H9 (cell line): Measurements from ENCODE around the gene FRAS1. TPM values are rescaled to one million over a fixed set of nuclear protein-coding genes. Genes with fewer than 3 reads are reported as not detected.

Experiments
- DNase-seq: peaks from one replicate; pipeline ENCODE4 v3.0.0-alpha.2; 2017
- H2AFZ ChIP-seq: one replicate; pipeline ENCODE4 v1.6.1; 2013; ENCODE audit warnings: mild to moderate bottlenecking, low read length, control low read depth, moderate library complexity
- H2AK5ac ChIP-seq: 2 replicates; pipeline ENCODE4 v1.6.1; 2013; ENCODE audit warnings: low read length, control low read depth, mixed read lengths; ENCODE audit not compliant: insufficient read length
- H2BK120ac ChIP-seq: one replicate; pipeline ENCODE4 v1.6.1; 2013; ENCODE audit warnings: low read depth, mild to moderate bottlenecking, low read length, control low read depth, inconsistent platforms; ENCODE audit not compliant: poor library complexity, severe bottlenecking
- H2BK12ac ChIP-seq: 2 replicates; pipeline ENCODE4 v1.6.1; 2013; ENCODE audit warnings: low read length, control low read depth, mixed read lengths, low read depth; ENCODE audit not compliant: insufficient read length
- H2BK15ac ChIP-seq: 2 replicates; pipeline ENCODE4 v1.6.1; 2013; ENCODE audit warnings: low read depth, low read length, control low read depth
- H2BK20ac ChIP-seq: one replicate; pipeline ENCODE4 v1.6.1; 2013; ENCODE audit warnings: low read depth, mild to moderate bottlenecking, low read length, control low read depth, inconsistent platforms; ENCODE audit not compliant: poor library complexity, severe bottlenecking
- H2BK5ac ChIP-seq: 2 replicates; pipeline ENCODE4 v1.6.1; 2013; ENCODE audit warnings: low read length, control low read depth, mixed read lengths; ENCODE audit not compliant: insufficient read length
- H3K14ac ChIP-seq: 2 replicates; pipeline ENCODE4 v1.6.1; 2013; ENCODE audit warnings: low read length, control low read depth; ENCODE audit not compliant: insufficient read depth
- H3K18ac ChIP-seq: 2 replicates; pipeline ENCODE4 v1.6.1; 2013; ENCODE audit warnings: low read depth, mild to moderate bottlenecking, mixed read lengths, low read length, control low read depth; ENCODE audit not compliant: insufficient read length
- H3K23ac ChIP-seq: 2 replicates; pipeline ENCODE4 v1.6.1; 2013; ENCODE audit warnings: low read length, control low read depth, mixed read lengths, low read depth; ENCODE audit not compliant: insufficient read length
- H3K23me2 ChIP-seq: 2 replicates; pipeline ENCODE4 v1.6.1; 2013; ENCODE audit warnings: low read depth, mild to moderate bottlenecking, mixed read lengths, low read length, control low read depth; ENCODE audit not compliant: insufficient read length, poor library complexity, severe bottlenecking
- H3K27ac ChIP-seq: 2 replicates; pipeline ENCODE4 v1.5.1; 2013; ENCODE audit warnings: low read length, control low read depth, mixed read lengths, low read depth; ENCODE audit not compliant: insufficient read length
- H3K27me3 ChIP-seq: 2 replicates; pipeline ENCODE4 v1.6.1; 2013; ENCODE audit warnings: low read length, control low read depth, inconsistent platforms; ENCODE audit not compliant: insufficient read depth
- H3K4ac ChIP-seq: 2 replicates; pipeline ENCODE4 v1.6.1; 2013; ENCODE audit warnings: low read depth, mild to moderate bottlenecking, control low read depth, inconsistent platforms, low read length, moderate library complexity
- H3K4me1 ChIP-seq: 2 replicates; pipeline ENCODE4 v1.6.1; 2013; ENCODE audit warnings: low read length, control low read depth, inconsistent platforms; ENCODE audit not compliant: insufficient read depth
- H3K4me2 ChIP-seq: 2 replicates; pipeline ENCODE4 v1.6.1; 2013; ENCODE audit warnings: low read length, control low read depth, mixed read lengths; ENCODE audit not compliant: insufficient read length, insufficient read depth
- H3K56ac ChIP-seq: 2 replicates; pipeline ENCODE4 v1.6.1; 2013; ENCODE audit warnings: low read depth, mild to moderate bottlenecking, mixed read lengths, low read length, control low read depth; ENCODE audit not compliant: insufficient read length
- H3K79me1 ChIP-seq: 2 replicates; pipeline ENCODE4 v1.6.1; 2013; ENCODE audit warnings: low read depth, mild to moderate bottlenecking, moderate library complexity, low read length, control low read depth, inconsistent platforms; ENCODE audit not compliant: insufficient read depth, poor library complexity, severe bottlenecking
- H3K79me2 ChIP-seq: 2 replicates; pipeline ENCODE4 v1.6.1; 2013; ENCODE audit warnings: low read length, control low read depth, inconsistent platforms; ENCODE audit not compliant: insufficient read depth
- H3K9ac ChIP-seq: 2 replicates; pipeline ENCODE4 v1.6.1; 2013; ENCODE audit warnings: low read length, control low read depth, mixed read lengths; ENCODE audit not compliant: insufficient read length; ENCODE audit errors: extremely low read depth
- H3K9me3 ChIP-seq: one replicate; pipeline ENCODE4 v1.6.1; 2013; ENCODE audit warnings: low read depth, low read length, inconsistent platforms; ENCODE audit not compliant: control insufficient read depth
- H3T11ph ChIP-seq: one replicate; pipeline ENCODE4 v1.6.1; 2013; ENCODE audit warnings: mild to moderate bottlenecking, low read length, control low read depth, inconsistent platforms
- H4K20me1 ChIP-seq: one replicate; pipeline ENCODE4 v1.6.1; 2013; ENCODE audit not compliant: control insufficient read depth, insufficient read length, insufficient read depth
- H4K5ac ChIP-seq: 2 replicates; pipeline ENCODE4 v1.6.1; 2013; ENCODE audit warnings: low read depth, mild to moderate bottlenecking, mixed read lengths, low read length, control low read depth; ENCODE audit not compliant: insufficient read length
- H4K8ac ChIP-seq: replicated peaks from 2 replicates; pipeline ENCODE4 v1.6.1; 2013; ENCODE audit warnings: low read length, control low read depth, mixed read lengths, low read depth; ENCODE audit not compliant: insufficient read length
- H4K91ac ChIP-seq: 2 replicates; pipeline ENCODE4 v1.6.1; 2013; ENCODE audit warnings: low read depth, mild to moderate bottlenecking, moderate library complexity, mixed read lengths, low read length, control low read depth; ENCODE audit not compliant: insufficient read length
- H3K27ac Mint-ChIP-seq, 3 experiments: 2 replicates in 2 of 3; 3 replicates in 1 of 3; pipeline ENCODE4 v1.8.0; 2020 to 2021; ENCODE audit warnings: mixed read lengths in 3 of 3, mild to moderate bottlenecking in 1 of 3, moderate library complexity in 1 of 3
- H3K27me3 Mint-ChIP-seq: 2 replicates; pipeline ENCODE4 v1.8.0; 2021; ENCODE audit warnings: low read depth, mild to moderate bottlenecking, moderate library complexity, mixed read lengths
- H3K36me3 Mint-ChIP-seq, 3 experiments: 2 replicates in 2 of 3; 3 replicates in 1 of 3; pipeline ENCODE4 v1.8.0; 2020 to 2021; ENCODE audit warnings: low read depth in 3 of 3, mixed read lengths in 3 of 3; ENCODE audit not compliant: insufficient read depth in 1 of 3
- H3K4me1 Mint-ChIP-seq, 2 experiments: 2 replicates each; pipeline ENCODE4 v1.8.0; 2020; ENCODE audit warnings: mixed read lengths in 2 of 2
- H3K4me3 Mint-ChIP-seq, 2 experiments: 2 replicates in 1 of 2; 3 replicates in 1 of 2; pipeline ENCODE4 v1.8.0; 2020 to 2021; ENCODE audit warnings: mild to moderate bottlenecking in 2 of 2, mixed read lengths in 2 of 2, moderate library complexity in 1 of 2
- H3K9me3 Mint-ChIP-seq, 2 experiments: 2 replicates in 1 of 2; 3 replicates in 1 of 2; pipeline ENCODE4 v1.8.0; 2020; ENCODE audit warnings: mild to moderate bottlenecking in 2 of 2, mixed read lengths in 2 of 2, moderate library complexity in 1 of 2
- CTCF ChIP-seq: fragments of 200-600 bp; sonication (generic); conservative IDR thresholded peaks from 3 replicates; pipeline ENCODE4 v1.8.0; 2021; ENCODE audit warnings: antibody characterized with exemption, mild to moderate bottlenecking
- WGBS: extraction: QIAGEN DNeasy Blood & Tissue Kit; methylation state at CpG from one replicate; pipeline ENCODE4 v1.1.7; 2013; ENCODE audit warnings: missing lambda C conversion rate, low lambda C conversion rate, mixed read lengths; ENCODE audit not compliant: insufficient read length; ENCODE audit errors: extremely low coverage; 5-methylcytosine and 5-hydroxymethylcytosine counted together
- total RNA-seq: library from RNA; stranded (reverse); gene quantifications from 2 replicates; pipeline ENCODE4 v1.2.1, GENCODE V29; 2021

The FRAS1 gene
- total RNA-seq, 1 experiment from 2014 or later, result 58.5 TPM

DNA sequence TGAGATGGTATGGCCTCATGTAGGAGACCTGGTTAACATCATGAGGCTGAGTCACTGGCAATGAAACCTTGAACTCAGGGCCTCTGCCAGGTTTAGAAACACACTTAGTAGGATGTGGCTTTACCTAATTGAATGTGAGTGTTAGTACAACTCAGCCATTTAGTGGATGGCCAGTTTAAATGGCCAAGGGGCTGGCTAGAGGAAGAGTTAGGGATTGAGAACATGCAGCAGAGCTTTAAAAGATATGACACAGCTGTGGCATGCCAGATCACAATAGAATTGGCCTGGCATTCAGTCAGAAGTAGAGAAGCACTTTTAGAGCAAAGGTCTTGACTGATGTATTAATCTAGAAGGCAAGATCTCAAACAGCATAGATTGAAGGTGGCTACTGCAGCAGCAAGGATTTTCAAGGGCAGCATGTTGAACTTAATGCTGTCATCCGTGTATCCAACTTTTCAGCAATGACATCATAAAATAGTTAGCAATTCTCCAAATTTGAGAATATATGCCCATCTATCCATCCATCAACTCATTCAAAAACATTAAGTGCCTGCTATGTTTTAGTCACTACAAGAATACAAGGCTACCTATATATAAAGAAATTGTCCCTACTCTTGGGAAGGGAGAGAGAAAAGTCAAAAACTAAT, 170.4 kb downstream of the FRAS1 start:
- H4K91ac ChIP-seq, result no peak overlapping the region
- no peak overlapping the region for H2BK12ac ChIP-seq
- Mint-ChIP-seq H3K27me3 (no peaks in the 10 kb centered on the region), H3K9me3 (peaks cover 8 to 10% of the 10 kb centered on the region in 2 experiments), H3K4me3 (no peak overlapping the region), H3K27ac (0 out of 7 replicates have a peak overlapping the region, but pooled peaks of 1 of the 3 experiments have one; percentile 9), H3K4me1 (peaks cover 34 to 37% of the 10 kb centered on the region in 2 experiments), H3K36me3 (peaks cover 10 to 16% (median 11%) of the 10 kb centered on the region in 3 experiments)
- no peak overlapping the region for H3T11ph ChIP-seq
- WGBS, result no CpG with 5 or more reads among the region's 1 CpG
- H3K27me3 ChIP-seq, result no peaks in the 10 kb centered on the region
- no peak overlapping the region for H3K18ac ChIP-seq
- H2AFZ ChIP-seq, result no peak overlapping the region
- no peak overlapping the region for H2AK5ac ChIP-seq
- no peak overlapping the region for H2BK120ac ChIP-seq
- H3K4ac ChIP-seq, result no peak overlapping the region
- no peak overlapping the region for H3K14ac ChIP-seq
- no peak overlapping the region for H2BK20ac ChIP-seq
- H3K23me2 ChIP-seq, result no peaks in the 10 kb centered on the region
- H3K79me1 ChIP-seq, result peaks cover 5% of the 10 kb centered on the region
- no peak overlapping the region for H3K4me2 ChIP-seq
- no peaks in the 10 kb centered on the region for H3K9me3 ChIP-seq
- H3K79me2 ChIP-seq, result peaks cover 11% of the 10 kb centered on the region; the same call in 1 of the 2 replicates
- no peak overlapping the region for H4K5ac ChIP-seq
- no peaks in the 10 kb centered on the region for H4K20me1 ChIP-seq
- H3K4me1 ChIP-seq, result peaks cover 12% of the 10 kb centered on the region
- no peak for TF ChIP-seq CTCF
- no peak for DNase-seq
- H3K56ac ChIP-seq, result no peak overlapping the region
- no peak overlapping the region for H2BK5ac ChIP-seq
- no peak overlapping the region for H2BK15ac ChIP-seq
- H3K27ac ChIP-seq, result no peak overlapping the region
- H4K8ac ChIP-seq, result no peak overlapping the region
- H3K23ac ChIP-seq, result no peak overlapping the region
- H3K9ac ChIP-seq, result no peak overlapping the region
